Stomach (tissue), 9 donors: ENCODE data around the gene PSMB2. TPM values are rescaled to one million over a fixed set of nuclear protein-coding genes. Genes with fewer than 3 reads are reported as not detected.
A peak's percentile ranks its signal among the peaks of the same experiment; 100 is the strongest.

Source experiments
- DNase-seq, 2 donors: peaks; one replicate each; pipeline versions ENCODE4 v3.0.0 to v3.0.0-alpha.2; 2013 to 2019
- H3K27ac ChIP-seq, 5 donors: fragments of 200-600 bp in 4 of 5; sonication (generic) in 4 of 5; one replicate each; pipeline ENCODE4 v1.5.1; 2013 to 2019; ENCODE audit warnings: mild to moderate bottlenecking in 1 of 5, moderate library complexity in 1 of 5
- H3K27me3 ChIP-seq, 3 donors: fragments of 200-600 bp; sonication (generic); one replicate each; pipeline ENCODE4 v1.5.1; 2017 to 2019; ENCODE audit warnings: mixed run types in 1 of 3
- H3K36me3 ChIP-seq, 4 donors: fragments of 200-600 bp; sonication (generic); 1 replicate in 3 of 4; 2 replicates in 1 of 4; pipeline ENCODE4 v1.5.1; 2016 to 2019
- H3K4me1 ChIP-seq, 4 donors: fragments of 200-600 bp; sonication (generic); one replicate each; pipeline ENCODE4 v1.5.1; 2016 to 2019
- H3K4me3 ChIP-seq, 4 donors: fragments of 200-600 bp; sonication (generic) in 3 of 4; one replicate each; pipeline ENCODE4 v1.5.1; 2016 to 2019; ENCODE audit warnings: mild to moderate bottlenecking in 1 of 4
- H3K9me3 ChIP-seq, 4 donors: fragments of 200-600 bp; sonication (generic); one replicate each; pipeline ENCODE4 v1.5.1; 2016 to 2019
- CTCF ChIP-seq, 7 experiments: fragments of 450-650 bp in 4 of 7; fragments of 200-600 bp in 3 of 7; sonication (generic) in 3 of 7; IDR thresholded peaks; one replicate each; pipeline ENCODE4 v1.5.1; 2016 to 2019; ENCODE audit warnings: antibody characterized with exemption in 7 of 7, control low read depth in 2 of 7, mild to moderate bottlenecking in 1 of 7
- EP300 ChIP-seq: sonication (generic); formaldehyde crosslinking; IDR thresholded peaks from one replicate; pipeline ENCODE4 v1.6.1; 2017; ENCODE audit warnings: antibody characterized with exemption
- POLR2A ChIP-seq, 4 donors: fragments of 450-650 bp; IDR thresholded peaks; one replicate each; pipeline ENCODE4 v1.6.1; 2016; ENCODE audit warnings: antibody characterized with exemption in 4 of 4, control low read depth in 2 of 4, mild to moderate bottlenecking in 1 of 4, moderate library complexity in 1 of 4
- POLR2AphosphoS5 ChIP-seq, 3 donors: sonication (generic); formaldehyde crosslinking; IDR thresholded peaks; one replicate each; pipeline ENCODE4 v1.6.1; 2016; ENCODE audit warnings: antibody characterized with exemption in 3 of 3
- WGBS, 5 donors: extraction: QIAGEN DNeasy Blood & Tissue Kit in 3 of 5; methylation state at CpG; one replicate each; pipeline versions ENCODE4 v1.1.5 to v1.1.7; 2013 to 2018; 5-methylcytosine and 5-hydroxymethylcytosine counted together
- intact Hi-C: fragments of 100-400 bp; cut with DNase I; formaldehyde crosslinking; loops from one replicate; pipeline ENCODE4 v1.15.1; 2023; ENCODE audit warnings: low total_unique reads
- polyA plus RNA-seq, 3 donors: library from polyadenylated mRNA; stranded (reverse); fragments of 200-250 nt; gene quantifications; one replicate each; pipeline ENCODE4 v1.2.3, GENCODE V29; 2013
- total RNA-seq, 5 donors: library from RNA; depleted of rRNA; stranded (reverse); fragments of >200 nt; gene quantifications; one replicate each; pipeline versions ENCODE4 v1.1.0 to v1.2.3, GENCODE V29; 2014 to 2016
- donor health status: healthy with polysubstance abuse.
- donor health status: Bipolar disorder and iron deficiency.
- donor health status: healthy.

The PSMB2 gene
- total and polyA plus RNA-seq, 8 donors = 11.1 to 43.9 (median 31.6) TPM

DNA sequence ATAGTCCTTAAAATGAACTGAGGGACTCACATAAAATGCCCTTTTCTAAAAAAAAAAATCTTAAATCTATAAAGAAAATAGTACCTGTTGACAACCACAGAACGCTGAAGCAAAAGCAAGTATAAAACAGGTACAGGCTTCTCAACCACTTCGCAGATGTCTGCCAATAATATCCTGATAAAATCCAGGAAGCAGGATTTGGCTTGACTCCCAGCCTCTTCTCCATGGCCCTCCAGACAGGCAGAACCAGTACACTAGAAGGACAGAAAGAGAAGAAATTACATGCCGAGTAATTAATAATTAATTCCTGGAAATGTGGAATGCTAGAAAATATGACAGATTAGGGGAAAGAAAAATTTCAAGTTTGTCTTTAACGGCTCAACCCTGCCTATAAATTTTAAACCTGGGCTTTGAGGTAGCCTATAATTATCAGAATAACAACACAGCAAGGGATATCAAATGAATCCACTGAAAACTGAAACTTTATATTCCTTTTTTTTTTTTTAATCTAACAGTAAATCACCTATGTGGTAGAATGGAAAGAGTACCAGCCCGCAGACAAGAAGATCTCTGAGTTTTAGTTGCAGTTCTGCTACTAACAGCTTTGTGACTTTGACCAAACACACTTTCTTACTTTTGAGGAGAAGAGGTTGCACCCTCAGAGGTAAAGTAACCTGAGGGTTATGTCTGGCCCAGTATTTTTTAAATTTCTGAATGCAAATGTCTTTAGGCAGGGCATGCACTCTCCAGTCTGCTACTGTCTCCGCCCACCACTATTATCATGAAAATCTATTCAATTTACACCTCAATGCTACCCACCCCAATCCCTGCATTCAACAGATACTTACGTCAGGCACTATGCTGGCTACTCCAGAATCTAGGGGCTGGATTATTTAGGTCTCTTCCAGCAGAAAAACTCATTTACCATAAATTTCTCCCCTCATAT, 86.8 kb downstream of the PSMB2 start:
- no peaks in the 10 kb centered on the region for H3K9me3 ChIP-seq
- WGBS, 5 donors = 31 to 43% (median 38%) methylated on average over 7 of the region's 7 CpGs
- H3K4me3 ChIP-seq = peak overlapping the region in 1 of 4 donors; percentile 4
- intact Hi-C loops = no loop called here
- no peaks in the 10 kb centered on the region for H3K27me3 ChIP-seq
- H3K27ac ChIP-seq = peak overlapping the region in 3 of 5 donors; percentile 97 to 99 (median 98)
- TF ChIP-seq POLR2A (IDR thresholded peaks at IDR 0.05) = no peak
- peak in 1 of 3 donors; percentile 13 for TF ChIP-seq POLR2AphosphoS5 (IDR thresholded peaks at IDR 0.05)
- TF ChIP-seq CTCF (IDR thresholded peaks at IDR 0.05) = no peak
- no peak for TF ChIP-seq EP300
- DNase-seq = peak; percentile 60 to 75
- H3K36me3 ChIP-seq = peaks cover 20 to 44% (median 43%) of the 10 kb centered on the region in 4 donors
- H3K4me1 ChIP-seq = peaks cover 36 to 79% (median 56%) of the 10 kb centered on the region in 4 donors

GRCh38 chr1:35553851-35554250, 87.5 kb downstream of the PSMB2 start:
- intact Hi-C loops = no loop called here
- Histone ChIP-seq H3K36me3 (peaks cover 20 to 50% (median 43%) of the 10 kb centered on the region in 4 donors), H3K9me3 (no peaks in the 10 kb centered on the region), H3K27me3 (no peaks in the 10 kb centered on the region), H3K27ac (peak overlapping the region in 2 of 5 donors; percentile 24 to 99), H3K4me3 (peak overlapping the region in 1 of 4 donors; percentile 4), H3K4me1 (peaks cover 36 to 74% (median 49%) of the 10 kb centered on the region in 4 donors)
- TF ChIP-seq CTCF (IDR thresholded peaks at IDR 0.05) (no peak), POLR2A (IDR thresholded peaks at IDR 0.05) (no peak), EP300 (no peak), POLR2AphosphoS5 (IDR thresholded peaks at IDR 0.05) (no peak)
- WGBS, 5 donors = 31 to 54% (median 48%) methylated on average over 2 of the region's 2 CpGs
- DNase-seq = no peak

Other genes with a start within 250 kb of the PSMB2 start
- 100 to 1,000 TPM in 2 of 5 donors, 10 to 100 TPM in 3; 26.3 to 146 (median 92.0) TPM for gene KIAA0319L, start 84.1 kb downstream of the PSMB2 start, total RNA-seq
- gene KIAA0319L, start 84.1 kb downstream of the PSMB2 start, polyA plus RNA-seq = 10 to 100 TPM; 13.1 to 14.9 (median 14.4) TPM
- gene NCDN, start 83.7 kb downstream of the PSMB2 start, total RNA-seq = 10 to 100 TPM in 4 of 5 donors, 1 to 10 TPM in 1; 7.0 to 92.9 (median 39.7) TPM
- 1 to 10 TPM; 5.3 to 10.0 (median 7.0) TPM for gene NCDN, start 83.7 kb downstream of the PSMB2 start, polyA plus RNA-seq
- 10 to 100 TPM in 1 of 5 donors, 1 to 10 TPM in 2, not detected in 2; 1.8 to 44.3 (median 7.0) TPM for gene TFAP2E, start 68.2 kb downstream of the PSMB2 start, total RNA-seq
- gene TFAP2E, start 68.2 kb downstream of the PSMB2 start, polyA plus RNA-seq = 1 to 10 TPM in 1 of 3 donors, under 1 TPM in 1, not detected in 1; 0.37 to 1.3 TPM
- gene C1orf216, start 77.4 kb upstream of the PSMB2 start, total RNA-seq = 10 to 100 TPM in 2 of 5 donors, 1 to 10 TPM in 3; 1.4 to 40.8 (median 6.4) TPM
- gene C1orf216, start 77.4 kb upstream of the PSMB2 start, polyA plus RNA-seq = 1 to 10 TPM; 4.0 to 7.6 (median 4.3) TPM
- gene CLSPN, start 128.5 kb upstream of the PSMB2 start, total RNA-seq = 10 to 100 TPM in 1 of 5 donors, 1 to 10 TPM in 3, under 1 TPM in 1; under 0.01 to 10.7 (median 7.8) TPM
- gene CLSPN, start 128.5 kb upstream of the PSMB2 start, polyA plus RNA-seq = 1 to 10 TPM in 1 of 3 donors, under 1 TPM in 1, not detected in 1; 0.28 to 2.0 TPM
- 10 to 100 TPM in 3 of 5 donors, 1 to 10 TPM in 2; 2.9 to 38.6 (median 24.6) TPM for gene AGO4, start 166.5 kb upstream of the PSMB2 start, total RNA-seq
- 1 to 10 TPM; 4.9 to 9.0 (median 8.8) TPM for gene AGO4, start 166.5 kb upstream of the PSMB2 start, polyA plus RNA-seq
- 10 to 100 TPM in 4 of 5 donors, 1 to 10 TPM in 1; 8.0 to 20.3 (median 12.3) TPM for gene AGO1, start 241.7 kb upstream of the PSMB2 start, total RNA-seq
- gene AGO1, start 241.7 kb upstream of the PSMB2 start, polyA plus RNA-seq = 1 to 10 TPM; 2.2 to 3.7 (median 3.4) TPM